Heart left ventricle (tissue), 16 donors: ENCODE data around the gene CELSR1. TPM values are rescaled to one million over a fixed set of nuclear protein-coding genes. Genes with fewer than 3 reads are reported as not detected.

ENCODE experiments used
- ATAC-seq, 4 donors: fragments of 200-7000 bp; cut with Tn5 transposase; one replicate each; pipeline ENCODE4 v1.9.1; 2020 to 2022; ENCODE audit warnings: moderate library complexity in 4 of 4, mild to moderate bottlenecking in 3 of 4, moderate number of reproducible peaks in 1 of 4
- DNase-seq, 5 donors: peaks; one replicate each; pipeline ENCODE4 v3.0.0-alpha.2; 2020
- H3K27ac ChIP-seq, 12 donors: fragments of 200-600 bp; sonication (generic) in 4 of 12; one replicate each; pipeline versions ENCODE4 v1.5.0 to v1.8.0; 2016 to 2022; ENCODE audit warnings: mild to moderate bottlenecking in 2 of 12
- H3K27me3 ChIP-seq, 9 donors: fragments of 200-600 bp; sonication (generic) in 2 of 9; one replicate each; pipeline versions ENCODE4 v1.5.1 to v1.8.0; 2016 to 2022; ENCODE audit warnings: mild to moderate bottlenecking in 3 of 9
- H3K36me3 ChIP-seq, 9 donors: fragments of 200-600 bp; sonication (generic) in 2 of 9; one replicate each; pipeline versions ENCODE4 v1.5.0 to v1.8.0; 2018 to 2022; ENCODE audit warnings: mild to moderate bottlenecking in 2 of 9
- H3K4me1 ChIP-seq, 12 donors: fragments of 200-600 bp; sonication (generic) in 4 of 12; one replicate each; pipeline versions ENCODE4 v1.5.0 to v1.8.0; 2016 to 2022; ENCODE audit warnings: mild to moderate bottlenecking in 3 of 12
- H3K4me3 ChIP-seq, 12 donors: fragments of 200-600 bp; sonication (generic) in 4 of 12; one replicate each; pipeline versions ENCODE4 v1.5.0 to v1.8.0; 2017 to 2022; ENCODE audit warnings: mild to moderate bottlenecking in 9 of 12, moderate library complexity in 4 of 12
- H3K9me3 ChIP-seq, 12 donors: fragments of 200-600 bp; sonication (generic) in 4 of 12; one replicate each; pipeline versions ENCODE4 v1.5.0 to v1.8.0; 2016 to 2022; ENCODE audit warnings: mild to moderate bottlenecking in 1 of 12
- POLR2A ChIP-seq, 2 donors: fragments of 450-650 bp; IDR thresholded peaks; one replicate each; pipeline ENCODE4 v1.6.1; 2017; ENCODE audit warnings: antibody characterized with exemption in 2 of 2, mild to moderate bottlenecking in 2 of 2, moderate library complexity in 2 of 2
- WGBS, 4 donors: extraction: QIAGEN DNeasy Blood & Tissue Kit in 2 of 4; methylation state at CpG; one replicate each; pipeline versions ENCODE4 v1.1.5 to v1.1.7; 2013 to 2018; 5-methylcytosine and 5-hydroxymethylcytosine counted together
- intact Hi-C, 10 donors: fragments of 100-400 bp; cut with DNase I; formaldehyde crosslinking; loops; one replicate each; pipeline versions ENCODE4 v1.11.1 to v1.14.2; 2022
- polyA plus RNA-seq, 2 donors: library from polyadenylated mRNA; stranded (reverse); fragments of 200-250 nt; gene quantifications; one replicate each; pipeline ENCODE4 v1.2.3, GENCODE V29; 2013
- total RNA-seq, 9 donors: library from RNA; depleted of rRNA in 2 of 9; stranded (reverse); fragments of >200 nt in 2 of 9; fragmentation: NEBNext Ultra II Directional in 3 of 9; extraction: Animal tissue kit (Norgen Biotek cat#: 25700) in 3 of 9; gene quantifications; one replicate each; pipeline versions ENCODE4 v1.1.0 to v1.2.4, GENCODE V29; 2016 to 2023
- TF ChIP-seq, protein P1 (sequence below), 12 donors: fragments of 200-600 bp; sonication (generic) in 4 of 12; IDR thresholded peaks; one replicate each; pipeline versions ENCODE4 v1.5.0 to v1.8.0; 2018 to 2022; ENCODE audit warnings: antibody characterized with exemption in 12 of 12, mild to moderate bottlenecking in 5 of 12
- donor health status: ischemic (EF 13 %, LVEDD 7.1; RV severe dilation, severe dysfunction).
- donor health status: healthy with polysubstance abuse.
- donor health status: DM: no; HTN: yes; CAD: no.
- donor health status: DM: no; HTN: no; CAD: no.
- donor health status: ischemic (EF 25% LVEDD 6.9; RV normal size, moderate dysfunction).
- donor health status: ischemic (EF 25% LVEDD 5.7; RV mildly dilated, moderate dysfunction).
- donor health status: healthy.
- donor health status: DM: yes; HTN: yes; CAD: no.
- donor health status: ischemic (EF 35%, LVEDD 5.7; RV mildly dilated, moderate dysfunction).
- donor health status: nonischemic (EF 11% LVEDD 7.7; RV severe dilation, severe dysfunction).
- donor health status: DM: yes; HTN: yes; CAD: no.
- donor health status: PGD.
- donor health status: ischemic (EF 29% LVEDD 5.4; RV normal size, mild dysfunction).
- donor health status: nonischemic (EF 23%, LVEDD 6.1; RV moderate dilation, normal function).

Gene CELSR1
- total and polyA plus RNA-seq, 11 donors, result 5.9 to 15.8 (median 11.9) TPM

- Histone ChIP-seq H3K27me3 (peaks cover 0 to 14% (median 0%) of the 10 kb centered on the region in 9 donors), H3K4me1 (no peaks in the 10 kb centered on the region), H3K27ac (no peak overlapping the region), H3K9me3 (no peaks in the 10 kb centered on the region), H3K4me3 (no peak overlapping the region), H3K36me3 (no peaks in the 10 kb centered on the region)
- DNase-seq, result no peak
- 78 to 87% (median 82%) methylated on average over 8 of the region's 8 CpGs for WGBS, 4 donors
- TF ChIP-seq, protein P1, sequence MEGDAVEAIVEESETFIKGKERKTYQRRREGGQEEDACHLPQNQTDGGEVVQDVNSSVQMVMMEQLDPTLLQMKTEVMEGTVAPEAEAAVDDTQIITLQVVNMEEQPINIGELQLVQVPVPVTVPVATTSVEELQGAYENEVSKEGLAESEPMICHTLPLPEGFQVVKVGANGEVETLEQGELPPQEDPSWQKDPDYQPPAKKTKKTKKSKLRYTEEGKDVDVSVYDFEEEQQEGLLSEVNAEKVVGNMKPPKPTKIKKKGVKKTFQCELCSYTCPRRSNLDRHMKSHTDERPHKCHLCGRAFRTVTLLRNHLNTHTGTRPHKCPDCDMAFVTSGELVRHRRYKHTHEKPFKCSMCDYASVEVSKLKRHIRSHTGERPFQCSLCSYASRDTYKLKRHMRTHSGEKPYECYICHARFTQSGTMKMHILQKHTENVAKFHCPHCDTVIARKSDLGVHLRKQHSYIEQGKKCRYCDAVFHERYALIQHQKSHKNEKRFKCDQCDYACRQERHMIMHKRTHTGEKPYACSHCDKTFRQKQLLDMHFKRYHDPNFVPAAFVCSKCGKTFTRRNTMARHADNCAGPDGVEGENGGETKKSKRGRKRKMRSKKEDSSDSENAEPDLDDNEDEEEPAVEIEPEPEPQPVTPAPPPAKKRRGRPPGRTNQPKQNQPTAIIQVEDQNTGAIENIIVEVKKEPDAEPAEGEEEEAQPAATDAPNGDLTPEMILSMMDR (IDR thresholded peaks at IDR 0.05), result no peak
- TF ChIP-seq POLR2A (IDR thresholded peaks at IDR 0.05), result no peak
- no peak for ATAC-seq
- intact Hi-C loops, result no loop called here
Observed at GRCh38 chr22:46476547-46476941, 60.9 kb downstream of the CELSR1 start.

GRCh38 chr22:46473896-46474557 is 63.4 kb downstream of the CELSR1 start:
- intact Hi-C loops, result no loop called here

DNA sequence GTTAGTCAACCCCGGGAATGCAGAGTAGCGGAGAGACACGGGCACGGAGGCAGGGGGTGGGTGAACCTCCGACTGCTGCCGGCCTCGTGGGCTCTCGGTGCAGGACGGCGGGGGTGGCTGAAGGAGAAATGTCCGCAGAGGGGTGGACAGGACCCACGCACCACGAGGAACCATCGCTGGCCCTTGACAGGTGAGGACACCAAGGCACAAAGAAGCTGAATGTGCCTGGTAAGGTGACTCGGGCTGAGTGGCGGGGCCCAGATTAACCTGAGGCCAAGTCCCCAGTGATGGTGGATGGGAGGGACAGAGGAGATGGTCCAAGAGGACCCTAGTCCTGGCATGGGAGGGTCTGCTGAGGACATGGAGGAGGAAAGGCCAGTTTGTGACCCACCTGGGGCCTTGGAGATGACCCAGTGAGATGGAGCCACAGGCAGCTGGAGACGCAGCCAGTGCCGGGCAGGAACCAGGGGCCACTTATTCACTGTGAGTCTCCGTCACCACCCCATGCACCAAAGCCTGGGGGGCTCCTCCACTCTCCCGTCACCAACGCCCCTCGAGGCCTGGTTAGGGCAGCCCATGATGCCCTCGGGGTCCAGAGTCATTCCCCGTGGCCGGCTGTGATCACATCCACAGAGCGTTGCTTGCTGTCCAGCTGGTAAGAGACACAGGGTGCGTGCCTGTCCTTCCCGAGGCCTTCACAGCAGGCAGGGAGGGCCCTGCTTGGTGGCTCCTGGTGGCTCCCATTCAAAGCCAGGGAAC is 64.2 kb downstream of the CELSR1 start:
- peak in 1 of 4 donors; percentile 26 for ATAC-seq
- no peak for TF ChIP-seq POLR2A (IDR thresholded peaks at IDR 0.05)
- TF ChIP-seq, protein P1 (IDR thresholded peaks at IDR 0.05), result no peak
- DNase-seq, result peak in 1 of 5 donors; percentile 14
- 85 to 90% (median 88%) methylated on average over 28 of the region's 28 CpGs for WGBS, 4 donors
- H3K27me3 ChIP-seq, result peaks cover 0 to 12% (median 0%) of the 10 kb centered on the region in 9 donors
- H3K27ac ChIP-seq, result no peak overlapping the region
- H3K36me3 ChIP-seq, result no peaks in the 10 kb centered on the region
- H3K4me3 ChIP-seq, result no peak overlapping the region
- H3K9me3 ChIP-seq, result no peaks in the 10 kb centered on the region
- H3K4me1 ChIP-seq, result no peaks in the 10 kb centered on the region
- intact Hi-C loops, result no loop called here

More at GRCh38 chr22:46473896-46474557, 63.4 kb downstream of the CELSR1 start:
- H3K4me1 ChIP-seq, result no peaks in the 10 kb centered on the region
- no peak overlapping the region for H3K4me3 ChIP-seq
- DNase-seq, result no peak
- TF ChIP-seq POLR2A (IDR thresholded peaks at IDR 0.05), result no peak
- TF ChIP-seq, protein P1 (IDR thresholded peaks at IDR 0.05), result no peak
- no peak for ATAC-seq
- no peaks in the 10 kb centered on the region for H3K9me3 ChIP-seq
- H3K27ac ChIP-seq, result no peak overlapping the region
- 85 to 89% (median 87%) methylated on average over 20 of the region's 20 CpGs for WGBS, 4 donors
- H3K36me3 ChIP-seq, result no peaks in the 10 kb centered on the region
- H3K27me3 ChIP-seq, result peaks cover 0 to 14% (median 0%) of the 10 kb centered on the region in 9 donors

GRCh38 chr22:46472722-46473016 is 64.8 kb downstream of the CELSR1 start:
- TF ChIP-seq, protein P1 (IDR thresholded peaks at IDR 0.05), result no peak
- no peak for TF ChIP-seq POLR2A (IDR thresholded peaks at IDR 0.05)
- no peak overlapping the region for H3K4me3 ChIP-seq
- DNase-seq (peak in 1 of 5 donors; percentile 19), ATAC-seq (peak in 1 of 4 donors; percentile 47)
- intact Hi-C loops, result no loop called here
- no peaks in the 10 kb centered on the region for H3K9me3 ChIP-seq
- no peaks in the 10 kb centered on the region for H3K4me1 ChIP-seq
- H3K27ac ChIP-seq, result no peak overlapping the region
- no peaks in the 10 kb centered on the region for H3K36me3 ChIP-seq
- 49 to 83% (median 62%) methylated on average over 7 to 8 of the region's 8 CpGs for WGBS, 4 donors
- peaks cover 0 to 7% (median 0%) of the 10 kb centered on the region in 9 donors for H3K27me3 ChIP-seq
